Central memory CD8-positive, alpha-beta T cell (primary cell): Measurements from ENCODE around the gene AGPAT4.
A peak's percentile ranks its signal among the peaks of the same experiment; 100 is the strongest.
"Not testable (repeated sequence)": the region's sequence is repeated elsewhere in the genome, so short reads cannot be mapped to it uniquely, and the experiment has no call there.

ENCODE experiments used
- ATAC-seq: fragments of 150-1000 bp; cut with Tn5 transposase; replicated peaks from 2 replicates; pipeline ENCODE4 v1.10.0; 2022; ENCODE audit warnings: mild to moderate bottlenecking, moderate FRiP score, moderate number of reproducible peaks; ENCODE audit not compliant: poor library complexity, severe bottlenecking; ENCODE audit errors: extremely low read depth
- DNase-seq, 2 donors: peaks; one replicate each; pipeline ENCODE4 v3.0.0; 2021; ENCODE audit warnings: low spot score in 2 of 2
- H3K27ac Mint-ChIP-seq: one replicate; pipeline ENCODE4 v1.8.0; 2022; ENCODE audit warnings: low read depth, mild to moderate bottlenecking, moderate library complexity, mixed read lengths
- H3K27me3 Mint-ChIP-seq: one replicate; pipeline ENCODE4 v1.8.0; 2022; ENCODE audit warnings: mixed read lengths
- H3K36me3 Mint-ChIP-seq: one replicate; pipeline ENCODE4 v1.8.0; 2022; ENCODE audit warnings: mild to moderate bottlenecking, moderate library complexity, mixed read lengths; ENCODE audit not compliant: insufficient read depth
- H3K4me1 Mint-ChIP-seq: one replicate; pipeline ENCODE4 v1.8.0; 2022; ENCODE audit warnings: mixed read lengths
- H3K4me3 Mint-ChIP-seq: one replicate; pipeline ENCODE4 v1.8.0; 2022; ENCODE audit warnings: mild to moderate bottlenecking, moderate library complexity, mixed read lengths
- H3K9me3 Mint-ChIP-seq: one replicate; pipeline ENCODE4 v1.8.0; 2022; ENCODE audit warnings: mixed read lengths

Gene AGPAT4

DNA sequence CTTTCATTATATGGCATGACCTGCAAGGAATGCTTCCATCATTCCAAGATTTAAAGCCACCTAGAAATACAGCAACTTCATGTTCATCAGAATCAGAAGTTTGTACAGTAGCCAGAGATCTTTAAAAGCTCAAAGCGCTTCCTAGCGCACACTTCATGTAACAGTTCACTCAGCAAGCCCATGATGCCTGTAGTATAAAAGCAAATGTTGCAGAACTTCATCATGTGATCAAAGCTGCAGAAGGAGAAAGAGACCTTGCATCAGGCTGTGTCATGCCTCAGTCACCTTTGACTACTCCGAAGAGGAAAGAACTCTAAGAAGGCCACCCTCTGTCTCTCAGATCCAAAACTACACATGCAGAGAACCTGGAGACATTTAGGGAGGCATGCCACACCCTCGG lies 78.5 kb downstream of the AGPAT4 start:
- ATAC-seq = no peak

DNA sequence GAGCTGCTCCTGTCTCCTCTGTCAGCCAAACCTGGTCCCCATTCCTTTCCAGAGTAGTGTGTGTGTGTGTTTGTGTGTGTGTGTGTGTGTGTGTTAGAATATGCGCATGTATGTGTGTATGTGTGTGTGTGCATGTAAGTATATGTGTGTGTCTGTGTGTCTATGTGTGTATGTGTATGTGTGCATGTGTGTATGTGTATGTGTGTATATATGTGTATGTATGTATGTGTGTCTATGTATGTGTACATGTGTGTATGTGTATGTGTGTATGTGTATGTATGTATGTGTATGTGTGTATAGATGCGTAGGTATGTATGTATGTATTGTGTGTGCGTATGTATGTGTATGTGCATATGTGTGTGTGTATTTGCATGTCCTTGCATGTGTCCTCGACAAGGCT lies 79.5 kb downstream of the AGPAT4 start:
- Mint-ChIP-seq H3K4me3 (no peak overlapping the region), H3K27ac (no peak overlapping the region), H3K9me3 (no peaks in the 10 kb centered on the region), H3K4me1 (no peaks in the 10 kb centered on the region), H3K27me3 (no peaks in the 10 kb centered on the region), H3K36me3 (peaks cover 1% of the 10 kb centered on the region)
- ATAC-seq (no peak), DNase-seq (no peak)

More for the DNA sequence above, 78.5 kb downstream of the AGPAT4 start:
- Mint-ChIP-seq H3K27ac (no peak overlapping the region), H3K27me3 (no peaks in the 10 kb centered on the region), H3K4me3 (no peak overlapping the region), H3K4me1 (no peaks in the 10 kb centered on the region), H3K36me3 (peaks cover 1% of the 10 kb centered on the region), H3K9me3 (no peaks in the 10 kb centered on the region)
- no peak for DNase-seq

DNA sequence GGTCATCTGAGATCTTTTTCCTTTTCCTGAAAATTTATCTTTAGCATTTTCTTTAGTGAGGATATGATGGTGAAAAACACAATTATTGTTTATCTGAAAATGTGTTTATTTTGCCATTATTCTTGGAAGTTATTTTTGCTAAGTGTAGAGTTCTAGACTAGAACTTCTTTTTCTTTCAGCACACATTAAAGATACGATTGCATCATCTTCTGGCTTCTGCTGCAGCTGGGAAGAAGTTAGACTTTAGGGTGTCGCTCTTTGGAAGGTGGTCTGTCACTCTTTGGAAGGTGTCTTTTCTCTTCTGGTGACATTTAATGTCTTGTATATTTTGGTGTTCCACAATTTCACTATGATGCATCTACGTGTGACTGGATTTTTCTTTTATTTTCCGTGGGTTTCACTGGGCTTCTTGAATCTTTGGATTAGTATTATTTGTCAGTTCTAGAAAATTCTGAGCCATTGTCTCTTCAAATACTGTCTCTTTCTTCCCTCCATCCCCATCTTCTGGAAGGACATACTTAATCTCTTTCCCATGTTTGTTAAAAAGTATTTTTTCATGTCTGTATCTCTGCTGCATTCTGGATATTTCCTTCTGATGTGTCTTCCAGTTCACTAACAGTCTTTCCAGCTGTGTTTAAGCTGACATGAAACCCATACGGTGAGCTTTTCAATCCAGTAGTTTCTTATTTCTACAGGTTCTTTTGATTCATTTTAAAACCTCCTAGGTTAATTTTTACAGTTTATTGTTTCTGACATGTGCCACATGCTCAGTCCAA lies 81.0 kb downstream of the AGPAT4 start:
- Mint-ChIP-seq H3K4me3 (no peak overlapping the region), H3K36me3 (peaks cover 1% of the 10 kb centered on the region), H3K27me3 (no peaks in the 10 kb centered on the region), H3K27ac (peak overlapping the region; percentile 20), H3K4me1 (no peaks in the 10 kb centered on the region), H3K9me3 (no peaks in the 10 kb centered on the region)
- DNase-seq (no peak), ATAC-seq (no peak)

- H3K9me3 Mint-ChIP-seq = no peaks in the 10 kb centered on the region
- H3K4me1 Mint-ChIP-seq = no peaks in the 10 kb centered on the region
- no peak overlapping the region for H3K27ac Mint-ChIP-seq
- H3K27me3 Mint-ChIP-seq = no peaks in the 10 kb centered on the region
- no peak for ATAC-seq
- peaks cover 1% of the 10 kb centered on the region for H3K36me3 Mint-ChIP-seq
- no peak overlapping the region for H3K4me3 Mint-ChIP-seq
- DNase-seq = no peak
These were observed 82.2 kb downstream of the AGPAT4 start for GRCh38 chr6:161191671-161192070.

- DNase-seq (no peak), ATAC-seq (no peak)
- Mint-ChIP-seq H3K9me3 (no peaks in the 10 kb centered on the region), H3K36me3 (peaks cover 1% of the 10 kb centered on the region), H3K4me3 (no peak overlapping the region), H3K4me1 (no peaks in the 10 kb centered on the region), H3K27ac (no peak overlapping the region), H3K27me3 (no peaks in the 10 kb centered on the region)
These were observed 82.9 kb downstream of the AGPAT4 start for GRCh38 chr6:161191007-161191406.

GRCh38 chr6:161189891-161190290 lies 84.0 kb downstream of the AGPAT4 start:
- no peaks in the 10 kb centered on the region for H3K27me3 Mint-ChIP-seq

DNA sequence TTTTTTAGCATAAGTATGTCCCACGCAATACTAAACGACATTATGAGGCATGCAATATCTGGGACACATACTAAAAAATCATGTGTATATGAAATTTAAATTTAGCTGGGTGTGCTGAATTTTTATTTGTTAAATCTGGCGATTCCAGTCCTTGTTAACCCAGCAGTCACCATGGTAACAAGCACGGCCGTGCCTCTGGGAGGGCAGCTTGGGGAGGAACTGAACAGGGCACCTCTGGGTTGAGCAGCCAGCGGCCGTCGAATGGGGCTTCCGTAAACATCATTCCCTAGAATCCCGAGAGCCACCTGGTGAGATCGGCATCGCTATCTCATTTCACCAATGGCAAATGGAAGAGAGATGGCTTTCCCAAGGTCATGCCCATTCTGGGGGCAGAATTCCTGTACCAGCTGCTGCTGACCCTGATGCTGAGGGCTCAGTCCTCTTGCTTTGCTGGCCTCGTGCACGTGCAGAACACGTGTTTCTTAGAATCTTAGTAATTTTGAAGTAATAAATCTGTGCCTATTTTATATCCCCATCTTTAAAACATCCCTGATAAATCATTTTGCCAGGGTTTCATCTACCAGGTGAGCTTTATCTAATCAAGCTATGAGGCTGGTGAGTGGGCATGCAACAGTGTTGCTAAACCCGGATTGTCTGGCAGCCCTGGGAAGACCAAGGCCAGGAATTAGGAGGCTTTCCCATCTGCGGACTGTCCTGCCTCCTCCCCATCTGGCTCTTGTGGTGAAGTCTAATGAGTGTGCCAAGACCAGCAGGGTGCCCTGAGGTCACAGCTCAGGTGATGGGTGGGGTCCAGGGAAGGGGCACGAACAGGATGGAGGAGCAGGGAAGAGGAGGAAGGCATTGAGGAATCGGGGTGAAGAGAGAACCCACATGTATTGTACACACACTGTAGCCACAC lies 85.1 kb downstream of the AGPAT4 start:
- H3K27me3 Mint-ChIP-seq = no peaks in the 10 kb centered on the region
- no peak overlapping the region for H3K27ac Mint-ChIP-seq
- no peaks in the 10 kb centered on the region for H3K9me3 Mint-ChIP-seq
- DNase-seq = no peak
- no peak overlapping the region for H3K4me3 Mint-ChIP-seq
- ATAC-seq = no peak
- peaks cover 3% of the 10 kb centered on the region for H3K36me3 Mint-ChIP-seq
- peaks cover 5% of the 10 kb centered on the region for H3K4me1 Mint-ChIP-seq

More at GRCh38 chr6:161189891-161190290, 84.0 kb downstream of the AGPAT4 start:
- no peak overlapping the region for H3K27ac Mint-ChIP-seq
- no peaks in the 10 kb centered on the region for H3K4me1 Mint-ChIP-seq
- no peak overlapping the region for H3K4me3 Mint-ChIP-seq
- DNase-seq (no peak), ATAC-seq (no peak)
- no peaks in the 10 kb centered on the region for H3K9me3 Mint-ChIP-seq
- H3K36me3 Mint-ChIP-seq = peaks cover 1% of the 10 kb centered on the region

- ATAC-seq = no peak
- H3K9me3 Mint-ChIP-seq = no peaks in the 10 kb centered on the region
These were observed 87.6 kb downstream of the AGPAT4 start for GRCh38 chr6:161186173-161186769.

DNA sequence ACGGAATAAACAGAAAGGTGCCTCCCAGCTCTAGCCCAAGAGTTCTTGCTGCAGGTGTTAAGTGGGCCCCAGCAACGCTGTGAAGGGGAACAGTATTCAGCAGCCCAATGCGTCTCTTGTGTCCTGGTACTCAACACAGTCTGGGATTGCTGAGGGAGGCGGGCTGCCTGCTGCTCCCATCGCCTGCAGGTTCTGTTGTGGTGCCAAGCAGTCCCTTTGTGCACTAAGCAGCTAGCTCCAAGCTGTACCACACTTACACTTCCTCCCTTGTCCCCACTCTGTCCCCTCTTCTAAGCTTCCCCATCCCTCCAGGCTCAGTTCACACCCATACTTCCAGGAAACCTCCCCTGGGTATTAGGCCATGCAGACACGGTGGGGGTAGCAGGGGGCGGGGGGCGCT lies 92.7 kb downstream of the AGPAT4 start:
- no peak overlapping the region for H3K27ac Mint-ChIP-seq
- H3K4me3 Mint-ChIP-seq = no peak overlapping the region
- H3K9me3 Mint-ChIP-seq = peaks cover 6% of the 10 kb centered on the region
- DNase-seq (no peak), ATAC-seq (no peak)
- H3K4me1 Mint-ChIP-seq = peaks cover 8% of the 10 kb centered on the region
- peaks cover 2% of the 10 kb centered on the region for H3K36me3 Mint-ChIP-seq
- no peaks in the 10 kb centered on the region for H3K27me3 Mint-ChIP-seq

More at GRCh38 chr6:161186173-161186769, 87.6 kb downstream of the AGPAT4 start:
- H3K27me3 Mint-ChIP-seq = no peaks in the 10 kb centered on the region
- peak overlapping the region; percentile 36 for H3K27ac Mint-ChIP-seq
- H3K36me3 Mint-ChIP-seq = peaks cover 2% of the 10 kb centered on the region
- no peak overlapping the region for H3K4me3 Mint-ChIP-seq
- no peak for DNase-seq
- H3K4me1 Mint-ChIP-seq = peaks cover 8% of the 10 kb centered on the region

GRCh38 chr6:161178155-161178554 lies 95.7 kb downstream of the AGPAT4 start:
- not testable (repeated sequence) for ATAC-seq, DNase-seq, H3K27ac Mint-ChIP-seq, H3K27me3 Mint-ChIP-seq, H3K9me3 Mint-ChIP-seq, H3K36me3 Mint-ChIP-seq, H3K4me3 Mint-ChIP-seq, H3K4me1 Mint-ChIP-seq

DNA sequence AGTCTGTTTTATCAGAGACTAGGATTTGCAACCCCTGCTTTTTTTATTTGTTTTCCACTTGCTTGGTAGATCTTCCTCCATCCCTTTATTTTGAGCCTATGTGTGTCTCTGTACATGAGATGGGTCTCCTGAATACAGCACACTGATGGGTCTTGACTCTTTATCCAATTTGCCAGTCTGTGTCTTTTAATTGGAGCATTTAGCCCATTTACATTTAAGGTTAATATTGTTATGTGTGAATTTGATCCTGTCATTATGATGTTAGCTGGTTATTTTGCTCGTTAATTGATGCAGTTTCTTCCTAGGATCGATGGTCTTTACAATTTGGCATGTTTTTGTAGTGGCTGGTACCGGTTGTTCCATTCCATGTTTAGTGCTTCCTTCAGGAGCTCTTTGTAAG lies 97.4 kb downstream of the AGPAT4 start:
- not testable (repeated sequence) for H3K27ac Mint-ChIP-seq, H3K36me3 Mint-ChIP-seq, DNase-seq, H3K27me3 Mint-ChIP-seq, ATAC-seq, H3K9me3 Mint-ChIP-seq, H3K4me3 Mint-ChIP-seq, H3K4me1 Mint-ChIP-seq

DNA sequence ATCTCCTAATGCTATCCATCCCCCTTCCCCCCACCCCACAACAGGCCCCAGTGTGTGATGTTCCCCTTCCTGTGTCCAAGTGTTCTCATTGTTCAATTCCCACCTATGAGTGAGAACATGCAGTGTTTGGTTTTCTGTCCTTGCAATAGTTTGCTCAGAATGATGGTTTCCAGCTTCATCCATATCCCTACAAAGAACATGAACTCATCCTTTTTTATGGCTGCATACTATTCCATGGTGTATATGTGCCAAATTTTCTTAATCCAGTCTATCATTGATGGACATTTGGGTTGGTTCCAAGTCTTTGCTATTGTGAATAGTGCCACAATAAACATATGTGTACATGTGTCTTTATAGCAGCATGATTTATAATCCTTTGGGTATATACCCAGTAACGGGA lies 101.1 kb downstream of the AGPAT4 start:
- not testable (repeated sequence) for DNase-seq, H3K36me3 Mint-ChIP-seq, ATAC-seq, H3K4me3 Mint-ChIP-seq, H3K27me3 Mint-ChIP-seq, H3K9me3 Mint-ChIP-seq, H3K27ac Mint-ChIP-seq
- peaks cover 22% of the 10 kb centered on the region for H3K4me1 Mint-ChIP-seq
